Tibial nerve (tissue), 3 donors: ENCODE results near the gene DCLK2.

Experiments
- CTCF ChIP-seq, 5 experiments: fragments of 200-600 bp in 3 of 5; fragments of 450-650 bp in 2 of 5; sonication (generic) in 3 of 5; IDR thresholded peaks; one replicate each; pipeline ENCODE4 v1.5.1; 2016 to 2019; ENCODE audit warnings: antibody characterized with exemption in 5 of 5, mild to moderate bottlenecking in 3 of 5, moderate library complexity in 2 of 5
- POLR2A ChIP-seq, 2 donors: fragments of 450-650 bp; IDR thresholded peaks; one replicate each; pipeline ENCODE4 v1.6.1; 2017; ENCODE audit warnings: antibody characterized with exemption in 2 of 2, mild to moderate bottlenecking in 2 of 2, moderate library complexity in 2 of 2

DNA sequence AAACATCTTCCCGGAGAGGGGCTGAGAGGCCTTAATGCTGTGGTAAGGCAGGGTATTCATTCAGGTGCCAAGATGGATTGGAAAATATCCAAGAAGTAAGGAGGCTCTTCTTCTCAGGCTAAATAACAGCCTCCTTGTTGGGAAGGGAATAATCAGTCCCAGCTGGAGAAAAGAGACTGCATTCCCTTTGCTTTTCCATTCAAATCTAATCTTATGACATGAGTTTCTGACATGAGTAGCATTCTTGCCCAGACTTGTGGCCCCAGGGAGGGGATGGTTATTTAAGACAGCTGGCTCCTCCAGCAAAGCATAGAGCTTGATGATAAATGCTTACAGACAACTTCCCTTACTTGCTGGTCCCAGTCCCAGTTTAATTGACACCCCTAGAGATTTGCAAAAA lies 98.3 kb downstream of the DCLK2 start:
- no peak for TF ChIP-seq CTCF (IDR thresholded peaks at IDR 0.05)
- TF ChIP-seq POLR2A (IDR thresholded peaks at IDR 0.05) = no peak
